Hepatocyte (in vitro differentiated cells): ENCODE measurements around the gene PMM1. TPM values are rescaled to one million over a fixed set of nuclear protein-coding genes. Genes with fewer than 3 reads are reported as not detected.

Source experiments
- DNase-seq: peaks from one replicate; pipeline ENCODE4 v3.0.0-alpha.2; 2016; ENCODE audit warnings: low spot score
- H2AFZ ChIP-seq: fragments of 200-600 bp; sonication (generic); 2 replicates; pipeline ENCODE4 v1.6.0; 2016; ENCODE audit warnings: antibody characterized with exemption, mild to moderate bottlenecking
- H3K27ac ChIP-seq: fragments of 200-600 bp; sonication (generic); 2 replicates; pipeline ENCODE4 v1.5.1; 2016; ENCODE audit warnings: mild to moderate bottlenecking
- H3K27me3 ChIP-seq: fragments of 200-600 bp; sonication (generic); 2 replicates; pipeline ENCODE4 v1.6.1; 2016
- H3K36me3 ChIP-seq: fragments of 200-600 bp; sonication (generic); replicated peaks from 2 replicates; pipeline ENCODE4 v1.5.1; 2016; ENCODE audit warnings: low read depth; ENCODE audit not compliant: insufficient read depth
- H3K4me1 ChIP-seq: fragments of 200-600 bp; sonication (generic); 2 replicates; pipeline ENCODE4 v1.5.1; 2016; ENCODE audit warnings: mild to moderate bottlenecking, moderate library complexity; ENCODE audit not compliant: insufficient read depth
- H3K4me2 ChIP-seq: fragments of 200-600 bp; sonication (generic); 2 replicates; pipeline ENCODE4 v1.6.0; 2016
- H3K4me3 ChIP-seq: fragments of 200-600 bp; sonication (generic); 2 replicates; pipeline ENCODE4 v1.5.1; 2016; ENCODE audit warnings: mild to moderate bottlenecking
- H3K79me2 ChIP-seq: fragments of 200-600 bp; sonication (generic); 2 replicates; pipeline ENCODE4 v1.6.0; 2017; ENCODE audit warnings: mild to moderate bottlenecking
- H3K9me2 ChIP-seq: fragments of 200-600 bp; sonication (generic); replicated peaks from 2 replicates; pipeline ENCODE4 v1.6.0; 2017; ENCODE audit warnings: mild to moderate bottlenecking; ENCODE audit not compliant: insufficient read depth
- H3K9me3 ChIP-seq: fragments of 200-600 bp; sonication (generic); 2 replicates; pipeline ENCODE4 v1.5.1; 2016; ENCODE audit warnings: low read depth, mild to moderate bottlenecking
- H4K20me1 ChIP-seq: fragments of 200-600 bp; sonication (generic); 2 replicates; pipeline ENCODE4 v1.6.0; 2016; ENCODE audit warnings: mild to moderate bottlenecking; ENCODE audit not compliant: insufficient read depth, poor library complexity, severe bottlenecking
- CTCF ChIP-seq: fragments of 200-600 bp; sonication (generic); IDR thresholded peaks from 2 replicates; pipeline ENCODE4 v1.5.1; 2016; ENCODE audit warnings: antibody characterized with exemption, mild to moderate bottlenecking; ENCODE audit not compliant: poor library complexity
- EZH2 ChIP-seq: fragments of 200-600 bp; sonication (generic); IDR thresholded peaks from 2 replicates; pipeline ENCODE4 v1.6.1; 2016; ENCODE audit warnings: antibody characterized with exemption, mild to moderate bottlenecking, borderline replicate concordance
- EZH2phosphoT487 ChIP-seq: fragments of 200-600 bp; sonication (generic); IDR thresholded peaks from one replicate; pipeline ENCODE4 v1.6.1; 2018; ENCODE audit warnings: antibody characterized with exemption, mild to moderate bottlenecking, low read depth, moderate library complexity; ENCODE audit not compliant: unreplicated experiment, severe bottlenecking
- WGBS: methylation state at CpG from one replicate; pipeline ENCODE4 v1.1.6; 2016; ENCODE audit warnings: low lambda C conversion rate; ENCODE audit errors: missing lambda C conversion rate; 5-methylcytosine and 5-hydroxymethylcytosine counted together
- polyA plus RNA-seq: library from polyadenylated mRNA; unstranded; fragments of >200 nt; fragmentation: Nextera tagmentation; extraction: Ambion mirVana; gene quantifications from 2 replicates; pipeline ENCODE4 v1.2.1, GENCODE V29; 2016
- total RNA-seq: library from RNA; depleted of rRNA; stranded (reverse); fragments of >200 nt; gene quantifications from 2 replicates; pipeline ENCODE4 v1.2.3, GENCODE V29; 2014

The PMM1 gene
- total and polyA plus RNA-seq, 2 experiments from 2014 or later, result 36.5 to 68.7 TPM

DNA sequence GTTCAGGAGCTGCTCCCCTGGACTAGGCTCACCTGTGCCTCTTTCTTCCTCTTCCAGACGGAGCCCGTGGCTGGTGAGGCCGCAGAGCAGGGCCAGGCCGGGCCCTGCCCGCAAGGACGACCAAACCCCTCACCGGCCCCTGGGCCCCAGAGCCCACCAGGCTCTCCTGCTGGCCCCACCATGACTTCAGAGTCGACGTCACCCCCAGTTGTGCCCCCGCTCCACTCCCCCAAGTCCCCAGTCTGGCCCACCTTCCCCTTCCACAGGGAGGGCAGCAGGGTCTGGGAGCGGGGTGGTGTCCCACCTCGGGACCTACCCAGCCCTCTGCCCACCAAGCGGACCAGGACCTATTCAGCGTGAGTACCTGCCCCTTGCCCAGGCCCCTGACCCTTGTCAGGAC lies 17.9 kb downstream of the PMM1 start:
- Histone ChIP-seq H3K4me2 (no peak overlapping the region), H3K9me2 (no peaks in the 10 kb centered on the region), H3K79me2 (no peaks in the 10 kb centered on the region), H3K36me3 (no peaks in the 10 kb centered on the region), H3K4me3 (no peak overlapping the region), H3K4me1 (no peaks in the 10 kb centered on the region), H3K27ac (no peak overlapping the region), H3K27me3 (no peaks in the 10 kb centered on the region), H3K9me3 (no peaks in the 10 kb centered on the region), H2AFZ (no peak overlapping the region), H4K20me1 (no peaks in the 10 kb centered on the region)
- 97% methylated on average over 9 of the region's 14 CpGs for WGBS
- DNase-seq, result no peak
- TF ChIP-seq EZH2, result no peak

GRCh38 chr22:41570221-41570620 lies 19.4 kb downstream of the PMM1 start:
- Histone ChIP-seq H3K9me3 (no peaks in the 10 kb centered on the region), H2AFZ (no peak overlapping the region), H3K4me2 (no peak overlapping the region), H3K9me2 (no peaks in the 10 kb centered on the region), H3K79me2 (no peaks in the 10 kb centered on the region), H3K4me1 (peaks cover 7% of the 10 kb centered on the region), H3K4me3 (no peak overlapping the region), H3K27ac (peak overlapping the region; percentile 37), H3K27me3 (no peaks in the 10 kb centered on the region), H3K36me3 (no peaks in the 10 kb centered on the region), H4K20me1 (no peaks in the 10 kb centered on the region)
- DNase-seq, result no peak
- 88% methylated on average over 3 of the region's 3 CpGs for WGBS
- TF ChIP-seq EZH2, result no peak
- no peak for TF ChIP-seq CTCF
- TF ChIP-seq EZH2phosphoT487, result no peak

GRCh38 chr22:41568811-41569210 lies 20.8 kb downstream of the PMM1 start:
- Histone ChIP-seq H2AFZ (no peak overlapping the region), H3K4me3 (no peak overlapping the region), H3K4me1 (peaks cover 11% of the 10 kb centered on the region), H3K36me3 (no peaks in the 10 kb centered on the region), H3K9me2 (no peaks in the 10 kb centered on the region), H3K27ac (no peak overlapping the region), H3K27me3 (no peaks in the 10 kb centered on the region), H3K9me3 (no peaks in the 10 kb centered on the region), H3K4me2 (no peak overlapping the region), H3K79me2 (no peaks in the 10 kb centered on the region), H4K20me1 (no peaks in the 10 kb centered on the region)
- DNase-seq, result no peak
- 80% methylated on average over 7 of the region's 7 CpGs for WGBS
- TF ChIP-seq EZH2phosphoT487 (no peak), CTCF (no peak), EZH2 (no peak)

DNA sequence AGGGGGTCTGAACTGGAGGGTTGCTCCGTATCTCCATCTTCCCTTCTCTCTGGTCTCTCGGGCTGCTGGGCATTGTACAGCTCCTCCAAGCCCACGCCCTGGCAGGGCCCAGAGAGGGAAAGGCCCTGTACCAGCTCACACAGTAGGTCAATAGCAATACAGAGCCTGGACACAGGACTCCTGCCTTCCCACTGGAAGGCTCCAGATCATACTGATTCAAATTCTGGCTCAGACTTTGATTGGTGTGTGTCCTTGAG lies 22.2 kb downstream of the PMM1 start:
- 84% methylated on average over 3 of the region's 3 CpGs for WGBS
- Histone ChIP-seq H3K4me1 (peaks cover 24% of the 10 kb centered on the region), H3K27me3 (no peaks in the 10 kb centered on the region), H3K4me2 (no peak overlapping the region), H4K20me1 (no peaks in the 10 kb centered on the region), H3K27ac (no peak overlapping the region), H3K79me2 (no peaks in the 10 kb centered on the region), H3K9me3 (no peaks in the 10 kb centered on the region), H3K36me3 (no peaks in the 10 kb centered on the region), H3K4me3 (no peak overlapping the region), H3K9me2 (no peaks in the 10 kb centered on the region), H2AFZ (no peak overlapping the region)
- TF ChIP-seq CTCF (no peak), EZH2phosphoT487 (no peak), EZH2 (no peak)
- DNase-seq, result no peak
